Panc1 (cell line): ENCODE measurements around the gene TRPV5.

Experiments
- CTCF ChIP-seq: fragments of 450-650 bp; IDR thresholded peaks from 2 replicates; pipeline ENCODE4 v1.5.1; 2017; ENCODE audit warnings: mild to moderate bottlenecking
- POLR2AphosphoS5 ChIP-seq: IDR thresholded peaks from 2 replicates; pipeline ENCODE4 v1.6.1; 2012; ENCODE audit warnings: mild to moderate bottlenecking, low read depth, low read length, moderate library complexity
- REST ChIP-seq, 2 experiments: IDR thresholded peaks; 2 replicates each; pipeline ENCODE4 v1.6.1; 2011 to 2012; ENCODE audit warnings: low read depth in 2 of 2, control low read depth in 1 of 2, low read length in 1 of 2, mild to moderate bottlenecking in 1 of 2, moderate library complexity in 1 of 2; ENCODE audit not compliant: insufficient read depth in 1 of 2
- SIN3A ChIP-seq: IDR thresholded peaks from 2 replicates; pipeline ENCODE4 v1.6.1; 2012; ENCODE audit warnings: low read depth, mild to moderate bottlenecking, low read length, moderate library complexity, borderline replicate concordance; ENCODE audit not compliant: insufficient read depth

- no peak for TF ChIP-seq CTCF
- TF ChIP-seq POLR2AphosphoS5: no peak
- no peak for TF ChIP-seq SIN3A
- TF ChIP-seq REST (IDR thresholded peaks at IDR 0.05; ENCODE audit: insufficient read depth in 1 of 2, low read depth in 2 of 2, low read length in 1 of 2): no peak
These were observed 25.3 kb downstream of the TRPV5 start for GRCh38 chr7:142908290-142908689.
